ENCODE data around the gene CCL23.
"Not testable (repeated sequence)": the region's sequence is repeated elsewhere in the genome, so short reads cannot be mapped to it uniquely, and the experiment has no call there.

Gene CCL23

DNA sequence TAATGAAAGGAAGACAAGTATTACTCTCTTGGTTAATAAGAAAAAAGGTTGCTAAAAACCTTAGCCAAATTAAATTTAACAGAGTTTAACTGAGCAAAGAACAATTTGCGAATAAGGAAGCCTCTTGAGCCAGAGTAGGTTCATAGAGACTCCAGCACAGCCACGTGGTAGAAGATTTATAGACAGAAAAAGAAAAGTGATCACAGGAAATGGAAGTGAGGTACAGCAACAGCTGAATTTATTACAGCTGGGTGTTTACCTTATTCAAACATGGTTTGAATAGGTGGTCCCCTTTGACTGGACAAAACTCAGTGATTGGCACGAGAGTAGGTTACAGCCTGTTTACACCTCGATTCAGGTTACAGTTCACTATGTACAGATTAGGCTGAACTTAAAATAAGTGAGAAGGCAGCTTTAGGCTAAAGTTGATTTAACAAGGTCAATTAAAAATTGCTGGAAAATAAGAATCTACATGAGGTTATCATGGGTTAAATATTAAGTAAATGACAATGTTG lies 13.1 kb downstream of the CCL23 start:
- no peak for DNase-seq (ENCODE audit: low read depth in 2 of 2, low spot score in 1 of 2)

DNA sequence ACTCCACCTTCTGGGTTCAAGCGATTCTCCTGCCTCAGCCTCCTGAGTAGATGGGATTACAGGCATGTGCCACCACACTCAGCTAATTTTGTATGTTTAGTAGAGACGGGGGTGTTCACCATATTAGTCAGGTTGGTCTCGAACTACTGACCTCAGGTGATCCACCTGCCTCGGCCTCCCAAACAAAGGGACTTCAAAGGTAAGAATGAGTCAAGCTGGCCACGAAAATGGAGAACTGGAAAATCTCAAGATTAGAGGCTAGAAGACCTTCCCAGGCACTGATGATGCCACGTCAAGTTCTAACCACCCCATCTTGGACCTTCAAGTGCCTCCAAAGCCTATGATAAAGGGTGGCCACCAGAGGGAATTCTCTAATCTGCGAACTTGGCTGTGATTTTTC lies 15.1 kb downstream of the CCL23 start:
- DNase-seq (ENCODE audit: low read depth in 2 of 2, low spot score in 1 of 2), result no peak

DNA sequence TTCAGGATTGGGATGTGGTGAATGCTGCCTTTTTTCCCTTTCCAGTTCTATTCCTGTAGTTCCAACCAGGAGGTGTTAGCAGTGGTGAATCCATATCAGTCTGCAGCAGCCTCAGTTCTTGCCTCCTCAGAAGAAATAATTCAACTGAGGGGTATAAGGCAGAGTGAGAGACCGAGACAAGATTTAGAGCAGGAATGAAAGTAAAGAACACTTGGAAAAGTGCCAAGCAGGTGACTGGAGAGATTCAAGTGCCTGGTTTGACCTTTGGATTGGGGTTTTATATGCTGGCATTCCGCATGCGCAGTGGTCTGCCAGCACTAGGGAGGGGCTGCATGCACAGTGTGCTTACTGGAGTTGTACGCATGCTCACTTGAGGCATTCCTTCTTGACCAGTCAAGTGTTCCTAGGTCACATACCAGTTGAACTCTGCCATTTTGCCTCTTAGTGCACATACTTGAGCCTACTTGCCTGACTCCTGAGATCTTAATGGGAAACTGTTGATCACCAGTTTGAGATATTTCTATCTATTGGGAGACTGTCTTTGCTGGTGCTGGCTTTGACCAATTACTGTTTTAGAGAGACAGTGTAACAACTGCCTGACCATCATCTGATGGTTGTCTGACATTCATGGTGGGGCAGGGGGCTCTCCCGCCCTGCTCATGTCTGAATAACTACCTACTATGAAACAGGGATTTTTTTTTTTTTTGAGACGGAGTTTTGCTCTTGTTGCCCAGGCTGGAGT lies 15.7 kb downstream of the CCL23 start:
- no peak for DNase-seq (ENCODE audit: low read depth in 2 of 2, low spot score in 1 of 2)

DNA sequence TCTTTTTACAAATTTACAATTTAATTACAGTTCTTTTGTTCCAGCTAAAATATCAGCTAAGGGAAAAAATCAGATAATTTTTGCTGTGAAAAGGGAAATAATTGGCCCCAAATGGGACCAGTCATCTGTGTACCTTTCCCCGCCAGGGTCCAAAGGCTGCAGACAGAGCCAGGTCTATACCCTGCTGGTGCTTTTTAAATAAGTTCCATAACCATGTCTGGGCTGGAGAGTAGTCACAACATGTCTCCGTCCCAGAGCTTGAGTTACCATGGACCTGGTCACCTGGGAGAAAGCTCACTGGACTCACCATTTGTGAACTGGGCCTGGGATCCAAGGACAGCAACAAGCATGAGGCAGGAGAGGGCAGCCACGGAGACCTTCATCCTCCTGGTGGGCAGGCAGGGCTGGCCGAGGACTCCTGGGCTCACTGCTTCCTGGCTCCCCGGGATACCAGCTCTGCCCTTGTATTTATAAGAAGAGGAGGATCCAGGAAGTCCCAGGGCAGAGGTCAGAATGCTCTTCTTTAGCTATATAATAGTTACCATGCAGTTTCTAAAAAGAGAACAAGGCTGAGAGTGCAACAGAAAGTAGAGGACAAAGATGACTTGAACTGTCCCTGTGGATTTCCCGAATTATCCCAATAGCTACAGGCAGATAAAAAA lies 16.5 kb downstream of the CCL23 start, which contains the start of gene CCL15:
CCL15 (minus strand) TSS at position 444 of the 662 bp plus-strand sequence; CDS start at position 383, 61 bp downstream.
- no peak for DNase-seq (ENCODE audit: low read depth in 2 of 2, low spot score in 1 of 2)

DNA sequence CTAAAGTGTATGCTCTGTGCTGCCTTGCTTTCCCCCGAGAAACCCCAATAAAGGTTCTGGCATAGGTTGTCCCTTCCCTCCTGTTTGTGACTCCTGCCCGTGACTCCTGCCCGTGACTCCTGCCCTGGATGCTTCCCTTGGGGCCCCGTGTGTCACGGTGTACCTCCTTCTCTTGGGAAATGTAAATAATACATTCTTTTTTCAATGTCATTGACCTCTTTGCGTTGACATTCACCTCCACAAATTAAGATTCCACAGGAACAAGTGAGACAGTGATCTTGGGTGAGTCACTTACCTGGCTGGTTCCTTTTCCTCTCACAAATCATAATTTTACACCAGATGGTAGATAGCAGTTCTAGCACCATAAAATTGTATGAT lies 17.1 kb downstream of the CCL23 start:
- DNase-seq (ENCODE audit: low read depth in 2 of 2, low spot score in 1 of 2), result no peak

DNA sequence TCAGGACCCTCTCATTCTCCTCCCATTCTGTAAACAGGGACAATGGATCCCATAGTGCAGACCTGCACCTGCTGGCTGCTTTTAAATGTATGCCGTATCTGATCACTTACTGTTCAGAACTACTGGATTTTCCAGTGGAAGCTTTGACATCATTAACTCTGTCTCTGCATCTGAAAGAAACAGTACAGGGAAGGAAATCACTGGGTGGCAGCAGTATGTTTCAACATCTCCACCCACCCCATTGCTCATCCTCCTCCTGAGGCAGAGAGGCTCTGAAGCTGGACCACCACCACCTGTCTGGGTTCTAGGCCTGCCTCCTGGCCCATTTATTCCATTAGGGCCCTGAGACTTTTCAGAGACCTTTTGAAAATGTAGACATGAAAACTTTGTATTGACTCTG lies 19.0 kb downstream of the CCL23 start:
- DNase-seq (ENCODE audit: low read depth in 2 of 2, low spot score in 1 of 2), result no peak

DNA sequence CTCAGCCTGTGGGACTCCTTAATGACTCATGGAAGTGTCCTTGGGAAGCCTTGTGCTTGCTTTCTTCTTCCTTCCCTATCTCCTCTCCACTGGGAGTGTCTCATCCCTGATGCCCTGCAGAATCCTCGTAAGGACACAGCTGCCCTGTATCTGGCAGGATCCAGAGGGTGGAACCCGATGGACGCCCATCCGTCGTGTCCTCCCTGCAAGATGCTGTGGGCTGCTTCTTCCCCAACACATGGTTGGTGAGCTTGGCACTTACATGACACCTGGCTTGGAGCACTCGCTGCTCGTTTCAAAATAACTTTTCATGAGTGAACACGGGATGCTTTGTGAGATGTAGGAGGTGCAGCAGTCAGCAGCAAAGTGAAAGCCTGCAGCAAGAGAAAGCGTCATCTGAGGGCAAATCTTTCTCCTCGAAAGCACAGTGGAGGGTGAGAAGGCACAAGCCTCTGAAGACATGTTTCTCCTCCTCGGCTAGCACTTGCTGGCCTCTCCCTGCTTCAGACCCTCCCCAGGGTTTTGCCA lies 19.7 kb downstream of the CCL23 start:
- DNase-seq (ENCODE audit: low read depth in 2 of 2, low spot score in 1 of 2), result no peak

DNA sequence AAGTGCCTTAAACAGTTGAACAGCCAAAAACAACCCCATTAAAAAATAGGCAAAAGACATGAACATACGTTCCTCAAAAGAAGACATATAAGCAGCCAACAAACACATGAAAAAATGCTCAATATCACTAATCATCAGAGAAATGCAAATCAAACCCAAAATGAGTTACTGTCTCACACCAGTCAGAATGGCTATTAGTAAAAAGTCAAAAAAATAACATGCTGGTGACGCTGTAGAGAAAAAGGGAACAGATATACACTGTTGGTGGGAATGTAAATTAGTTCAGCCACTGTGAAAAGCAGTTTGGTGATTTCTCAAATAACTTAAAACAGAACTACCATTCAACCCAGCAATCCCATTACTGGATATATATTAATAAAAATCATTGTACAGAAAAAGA lies 22.4 kb downstream of the CCL23 start:
- DNase-seq (ENCODE audit: low read depth in 2 of 2, low spot score in 1 of 2), result not testable (repeated sequence)

DNA sequence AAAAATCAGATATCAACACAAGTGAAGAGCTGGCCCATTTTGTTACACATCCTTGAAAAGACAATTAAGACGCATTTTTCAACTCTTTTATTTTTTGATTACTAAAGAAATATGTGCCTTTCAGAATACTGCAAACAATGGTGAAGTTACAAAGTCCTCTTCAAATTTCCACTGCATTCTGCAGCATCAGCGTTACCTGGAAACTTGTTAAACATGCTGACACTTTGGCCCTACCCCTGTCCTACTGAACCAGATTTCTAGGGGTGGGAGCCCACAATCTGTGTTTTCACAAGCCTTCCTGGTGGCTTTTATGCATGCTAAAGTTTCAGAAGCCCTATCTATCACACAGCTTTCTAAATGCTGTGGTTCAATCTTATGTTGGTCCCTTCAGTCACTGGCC lies 26.7 kb downstream of the CCL23 start:
- no peak for DNase-seq (ENCODE audit: low read depth in 2 of 2, low spot score in 1 of 2)

DNA sequence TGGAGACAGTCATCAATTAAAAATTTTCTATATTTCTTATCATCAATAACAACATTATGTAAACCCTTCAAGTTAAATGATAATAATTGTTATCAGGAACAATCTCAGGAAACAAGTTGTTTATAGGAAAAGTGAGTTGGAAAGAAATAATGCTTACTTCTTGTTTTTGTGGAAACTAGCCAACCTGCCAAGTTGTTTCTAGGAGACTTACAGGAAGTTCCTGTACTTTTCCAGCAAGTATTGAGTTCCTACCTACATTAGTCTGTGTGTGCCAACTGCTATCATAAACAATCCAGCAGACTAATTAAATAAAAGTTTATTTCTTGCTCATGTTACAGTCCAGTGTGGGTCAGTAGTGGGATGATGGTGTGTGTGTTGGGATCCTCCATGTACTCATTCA lies 29.6 kb downstream of the CCL23 start:
- DNase-seq (ENCODE audit: low read depth in 2 of 2, low spot score in 1 of 2), result no peak

DNA sequence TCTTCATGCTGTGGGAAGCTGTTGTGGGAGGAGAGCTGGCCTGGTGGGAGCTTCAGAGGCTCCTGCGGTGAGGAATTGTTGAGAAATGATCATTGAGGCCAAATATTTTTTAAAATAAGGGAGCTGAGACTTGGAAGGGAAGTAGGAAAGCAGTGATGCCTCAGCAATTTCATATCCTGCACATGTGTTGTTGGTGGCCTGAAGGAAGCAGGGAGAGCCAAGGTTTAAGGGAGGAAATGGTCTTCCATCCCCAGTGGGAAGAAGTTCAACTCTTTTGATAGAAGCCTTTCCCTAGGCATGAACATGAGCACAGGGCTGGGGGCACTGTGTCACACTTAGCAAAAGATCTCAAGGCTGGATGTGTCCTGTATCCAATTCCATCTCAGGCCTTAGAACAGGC lies 31.1 kb downstream of the CCL23 start, which contains the start of gene CCL14:
CCL14 (minus strand) TSS at position 87 of the 400 bp plus-strand sequence; CDS start at position 7, 80 bp downstream.
- no peak for DNase-seq (ENCODE audit: low read depth in 2 of 2, low spot score in 1 of 2)

DNA sequence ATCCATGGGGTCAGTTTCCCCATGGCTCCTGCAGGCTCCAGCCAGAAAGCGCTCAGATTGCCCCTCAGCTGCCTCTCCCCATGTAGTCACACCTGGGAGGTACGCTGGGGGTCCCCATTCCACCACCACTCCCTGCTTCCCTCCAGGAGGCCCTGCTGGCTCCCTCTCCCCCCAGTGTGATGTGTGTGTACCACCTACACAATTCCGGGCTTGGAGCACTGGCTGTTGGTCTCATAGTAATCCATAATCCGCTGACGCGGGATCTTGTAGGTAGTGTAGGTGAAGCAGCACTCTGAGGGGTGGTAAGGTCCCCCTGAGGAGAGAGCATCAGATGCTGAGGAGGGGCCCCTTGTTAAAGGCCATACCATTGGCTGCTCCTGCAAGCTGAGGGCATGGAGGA lies 33.6 kb downstream of the CCL23 start:
- DNase-seq (ENCODE audit: low read depth in 2 of 2, low spot score in 1 of 2), result no peak

DNA sequence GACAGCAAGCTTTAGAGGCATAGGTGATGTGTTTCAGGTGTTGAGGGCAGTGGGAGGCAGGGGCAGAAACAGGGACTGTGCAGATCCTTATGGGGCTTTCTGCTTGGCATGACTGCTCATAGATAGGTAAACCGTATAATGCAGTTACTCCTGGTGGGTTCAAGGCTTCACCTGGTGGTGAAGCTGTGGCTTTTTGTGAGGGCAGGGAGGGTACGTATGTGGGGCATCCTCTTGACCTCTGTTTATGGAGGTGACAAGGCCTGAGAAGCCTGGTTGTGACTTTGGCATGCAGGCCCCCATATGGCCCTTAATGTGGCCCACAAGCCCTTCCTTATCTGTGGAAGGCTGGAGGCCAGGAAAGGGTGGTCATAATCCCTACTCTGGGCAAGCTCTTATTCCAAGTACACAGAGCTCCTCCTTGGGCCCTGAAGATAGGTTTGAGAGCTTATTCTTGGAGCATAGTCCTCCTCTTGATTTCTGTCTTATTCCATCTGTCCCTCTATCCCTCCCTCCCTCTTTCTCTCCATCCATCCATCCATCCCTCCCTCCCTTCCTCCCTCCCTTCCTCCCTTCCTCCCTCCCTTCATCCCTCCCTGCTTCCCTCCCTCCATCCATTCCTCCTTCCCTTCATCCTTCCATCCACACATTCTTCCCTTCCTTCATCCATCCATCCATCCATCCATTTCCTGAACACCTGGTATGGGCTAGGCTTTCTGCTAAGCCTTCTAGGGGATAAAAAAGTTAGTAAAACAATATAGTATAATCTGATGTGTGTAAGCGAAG lies 35.2 kb downstream of the CCL23 start:
- no peak for DNase-seq (ENCODE audit: low read depth in 2 of 2, low spot score in 1 of 2)

DNA sequence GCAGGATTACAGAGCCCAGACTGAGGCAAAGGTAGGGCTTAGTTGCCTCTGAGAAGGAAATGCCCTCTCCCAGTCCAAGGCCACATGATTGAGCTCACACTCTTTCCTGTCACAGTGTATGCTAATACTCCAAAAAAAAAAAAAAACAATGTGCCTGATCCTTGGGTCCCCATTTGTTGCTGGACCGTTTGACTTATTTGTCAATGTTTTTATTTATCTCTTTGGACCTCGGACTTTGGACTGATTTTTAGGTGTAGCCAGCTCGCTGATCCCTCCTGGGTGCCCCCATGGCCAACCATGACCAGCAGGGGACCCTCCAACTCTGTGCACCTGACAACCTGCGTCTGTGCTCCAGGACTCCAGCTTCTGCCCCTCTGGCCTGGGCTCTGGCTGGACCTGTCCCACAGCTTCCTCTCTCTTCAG lies 35.9 kb downstream of the CCL23 start:
- no peak for DNase-seq (ENCODE audit: low read depth in 2 of 2, low spot score in 1 of 2)

DNA sequence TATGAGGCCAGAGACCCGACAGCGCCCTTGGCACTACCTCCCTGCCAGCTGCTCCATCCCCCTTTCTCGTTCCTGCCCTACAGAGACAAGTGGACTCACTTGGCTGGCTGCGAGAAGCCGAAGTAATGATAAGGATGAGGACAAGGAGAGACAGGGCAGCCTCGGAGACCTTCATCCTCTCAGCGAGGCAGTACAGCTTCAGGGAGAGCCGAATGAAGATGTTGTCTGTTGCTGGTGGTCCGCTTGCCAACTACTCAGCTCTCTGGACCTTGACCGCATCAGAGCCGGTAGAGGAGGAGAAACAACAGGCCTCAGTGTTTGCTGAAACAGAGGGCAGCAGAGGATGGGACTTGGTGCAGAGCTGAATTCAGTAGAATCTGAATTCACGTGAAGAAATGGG lies 36.5 kb downstream of the CCL23 start, which contains the start of gene CCL16:
CCL16 (minus strand) TSS at position 252 of the 400 bp plus-strand sequence; CDS start at position 175, 77 bp downstream.
- no peak for DNase-seq (ENCODE audit: low read depth in 2 of 2, low spot score in 1 of 2)

DNA sequence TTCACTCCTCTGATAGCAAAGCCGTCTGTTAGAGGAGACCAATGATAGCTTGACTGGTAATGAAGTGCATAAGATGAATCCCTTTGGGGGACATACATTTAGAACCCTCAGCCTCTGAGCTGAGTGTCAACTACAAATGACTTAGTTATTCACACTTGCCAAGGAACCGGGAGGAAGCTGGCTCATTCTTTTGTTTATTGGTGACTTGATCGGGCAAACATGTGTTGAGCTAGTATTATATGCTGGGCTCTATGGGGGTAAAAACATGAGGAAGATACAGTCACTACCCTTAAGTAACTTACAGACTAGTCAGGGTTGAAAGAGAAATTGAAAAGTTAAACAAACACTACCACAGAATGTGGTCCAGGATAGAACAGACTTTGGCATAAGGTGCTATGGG lies 39.4 kb downstream of the CCL23 start:
- DNase-seq (ENCODE audit: low read depth in 2 of 2, low spot score in 1 of 2), result no peak

DNA sequence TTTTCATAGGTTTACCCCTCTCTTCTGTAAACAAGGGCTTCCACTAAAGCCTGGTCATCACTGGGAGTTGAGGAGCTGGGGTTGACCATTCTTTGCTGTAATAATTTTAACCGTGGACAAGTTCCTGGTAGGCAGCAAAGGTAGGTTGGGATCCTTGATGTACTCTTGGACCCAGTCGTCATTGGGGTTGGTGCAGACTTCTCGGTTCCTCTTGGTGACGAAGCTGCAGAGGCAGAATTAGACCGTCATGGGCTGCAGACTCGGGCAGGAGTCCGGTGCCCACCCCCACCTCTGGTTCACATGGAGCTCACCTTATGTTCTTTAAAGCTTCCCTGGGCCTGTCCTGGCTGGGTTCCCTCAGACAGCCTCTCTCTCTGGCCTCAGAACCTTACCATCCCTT lies 40.3 kb downstream of the CCL23 start:
- DNase-seq (ENCODE audit: low read depth in 2 of 2, low spot score in 1 of 2), result no peak

DNA sequence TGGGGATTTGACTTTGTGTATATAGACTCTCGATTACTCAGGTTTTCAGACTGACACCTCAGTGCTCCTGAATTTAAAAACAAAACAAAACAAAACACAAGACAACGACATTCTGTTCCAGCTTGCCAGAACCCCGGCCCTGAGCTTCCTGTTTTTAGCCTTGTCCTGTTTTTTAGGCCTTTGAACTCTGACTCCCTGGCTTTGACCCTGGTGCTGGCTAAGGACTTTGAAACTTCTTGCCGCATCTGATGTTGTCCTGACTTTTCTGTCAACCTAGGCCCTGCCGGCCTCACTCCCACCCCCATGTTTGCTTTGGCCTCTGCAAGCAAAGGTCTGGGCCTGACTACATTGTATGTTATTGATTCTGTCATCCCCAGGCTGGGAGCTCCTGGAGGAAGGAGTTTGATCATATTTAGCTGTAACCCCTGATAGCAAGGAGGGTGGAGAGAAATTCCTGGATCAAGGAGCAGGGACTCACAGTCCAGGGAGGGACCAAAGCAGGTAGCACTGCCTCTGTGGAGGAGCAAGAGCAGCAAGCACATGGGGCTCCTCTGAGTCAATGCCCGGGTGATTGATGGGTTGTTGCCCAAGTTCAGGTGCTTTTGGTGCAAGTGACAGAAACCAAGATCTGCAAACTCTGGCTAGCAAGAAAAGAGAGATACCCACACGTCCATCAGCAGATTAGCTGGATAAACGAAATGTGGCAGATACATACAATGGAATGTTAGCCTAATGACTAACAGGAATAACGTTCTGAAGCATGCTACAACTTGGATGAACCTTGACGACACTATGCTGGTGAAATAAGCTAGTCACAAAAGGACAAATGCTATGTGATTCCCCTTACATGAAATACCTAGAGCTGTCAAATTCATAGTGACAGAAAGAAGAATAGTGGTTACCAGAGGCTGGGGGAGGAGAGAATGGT lies 44.2 kb downstream of the CCL23 start:
- no peak for DNase-seq (ENCODE audit: low read depth in 2 of 2, low spot score in 1 of 2)

DNA sequence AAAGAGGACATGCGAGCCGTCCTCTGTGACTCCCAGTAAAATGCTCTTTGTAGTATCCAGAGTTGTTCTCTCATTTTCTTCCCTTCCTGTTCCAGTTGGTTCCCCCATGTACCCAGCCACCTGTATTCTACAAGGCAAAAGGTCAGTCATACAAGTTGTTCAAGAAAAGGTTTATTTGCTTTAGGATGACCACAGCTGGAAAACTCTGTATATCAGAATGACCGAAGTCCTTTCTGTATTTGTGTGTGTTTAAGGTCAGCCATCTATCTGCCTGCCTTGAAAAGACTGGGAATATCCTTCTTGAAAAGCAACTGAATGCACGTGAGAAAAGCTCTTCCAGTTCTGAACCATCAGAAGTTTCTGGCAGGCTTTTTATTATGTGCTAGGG lies 44.8 kb downstream of the CCL23 start:
- no peak for DNase-seq (ENCODE audit: low read depth in 2 of 2, low spot score in 1 of 2)

DNA sequence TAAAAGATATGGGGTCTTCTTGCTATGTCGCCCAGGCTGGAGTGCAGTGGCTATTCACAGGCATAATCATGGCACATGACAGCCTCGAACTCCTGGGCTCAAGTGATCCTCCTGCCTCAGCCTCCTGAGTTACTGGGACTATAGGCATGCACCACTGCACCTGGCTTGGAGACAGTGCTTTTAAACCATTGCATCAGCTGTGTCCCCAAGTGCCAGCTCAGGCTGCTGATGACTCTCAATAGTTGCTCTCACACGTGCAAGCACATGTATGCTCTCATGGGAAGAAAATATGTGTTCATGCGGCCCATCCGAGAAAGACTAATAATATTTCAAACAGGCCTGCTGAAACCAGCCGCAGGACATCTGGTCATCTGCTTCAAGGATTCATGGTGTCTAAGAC lies 45.2 kb downstream of the CCL23 start:
- DNase-seq (ENCODE audit: low read depth in 2 of 2, low spot score in 1 of 2), result no peak
